OCI-LY7 (cell line): ENCODE measurements around the gene EPB41L1. TPM values are rescaled to one million over a fixed set of nuclear protein-coding genes. Genes with fewer than 3 reads are reported as not detected.

Experiments used
- BruUV-seq: library from RNA; stranded (reverse); fragments of 400-500 nt; replicated peaks from 2 replicates; lab custom pipeline; 2021; lab: Mats Ljungman, UMichigan
- CTCF ChIA-PET: fragments of 300-600 bp; sonication (Branson Sonifier 250); formaldehyde crosslinking; loops from one replicate; lab custom pipeline; 2022; ENCODE audit warnings: antibody characterized with exemption; ENCODE audit not compliant: unreplicated experiment; lab: Charles Lee
- POLR2A ChIA-PET: fragments of 300-600 bp; sonication (Branson Sonifier 250); formaldehyde crosslinking; loops from one replicate; lab custom pipeline; 2022; ENCODE audit warnings: antibody characterized with exemption; lab: Charles Lee
- DNase-seq: peaks from one replicate; pipeline ENCODE4 v3.0.0-alpha.2; 2015; ENCODE audit warnings: low spot score
- H2AFZ ChIP-seq: fragments of 200-600 bp; sonication (generic), shearing (Covaris generic); 2 replicates; pipeline ENCODE4 v1.6.1; 2014; ENCODE audit warnings: mild to moderate bottlenecking, antibody characterized with exemption, low read length, moderate library complexity
- H3K27ac ChIP-seq: fragments of 200-600 bp; sonication (generic); 2 replicates; pipeline ENCODE4 v1.5.1; 2014; ENCODE audit warnings: mixed run types, low read depth, mild to moderate bottlenecking, moderate library complexity, low read length, inconsistent platforms; ENCODE audit not compliant: poor library complexity, severe bottlenecking
- H3K36me3 ChIP-seq: fragments of 200-600 bp; sonication (generic); 2 replicates; pipeline ENCODE4 v1.6.1; 2014; ENCODE audit warnings: mild to moderate bottlenecking, antibody characterized with exemption, low read length, moderate library complexity, mixed read lengths; ENCODE audit not compliant: insufficient read depth
- H3K4me1 ChIP-seq: fragments of 200-600 bp; sonication (generic); 2 replicates; pipeline ENCODE4 v1.5.1; 2014; ENCODE audit warnings: mild to moderate bottlenecking, low read length; ENCODE audit not compliant: insufficient read depth, poor library complexity, severe bottlenecking
- H3K4me2 ChIP-seq: fragments of 200-600 bp; sonication (generic); 2 replicates; pipeline ENCODE4 v1.6.1; 2014; ENCODE audit warnings: mild to moderate bottlenecking, low read length
- H3K4me3 ChIP-seq: fragments of 200-600 bp; sonication (generic); 2 replicates; pipeline ENCODE4 v1.5.1; 2014; ENCODE audit warnings: mild to moderate bottlenecking, low read depth, low read length; ENCODE audit not compliant: poor library complexity, severe bottlenecking
- H3K79me2 ChIP-seq: fragments of 200-600 bp; sonication (generic); 2 replicates; pipeline ENCODE4 v1.6.1; 2016; ENCODE audit warnings: low read depth, mild to moderate bottlenecking, low read length, moderate library complexity, mixed read lengths; ENCODE audit not compliant: insufficient read depth
- H3K9me2 ChIP-seq: fragments of 200-600 bp; sonication (generic); 2 replicates; pipeline ENCODE4 v1.6.1; 2016; ENCODE audit warnings: mild to moderate bottlenecking, low read length, mixed read lengths; ENCODE audit not compliant: insufficient read depth
- H3K9me3 ChIP-seq: fragments of 200-600 bp; sonication (generic); 2 replicates; pipeline ENCODE4 v1.6.1; 2014; ENCODE audit warnings: mild to moderate bottlenecking, mixed run types, low read length, mixed read lengths
- H4K20me1 ChIP-seq: fragments of 200-600 bp; sonication (generic); 2 replicates; pipeline ENCODE4 v1.6.1; 2014; ENCODE audit warnings: mild to moderate bottlenecking, antibody characterized with exemption, low read length, moderate library complexity, mixed read lengths; ENCODE audit not compliant: insufficient read depth
- CTCF ChIP-seq: fragments of 200-600 bp; sonication (generic); conservative IDR thresholded peaks from 2 replicates; pipeline ENCODE4 v1.5.1; 2014; ENCODE audit warnings: mild to moderate bottlenecking, antibody characterized with exemption, low read length, moderate library complexity, mixed read lengths
- EZH2phosphoT487 ChIP-seq: fragments of 200-600 bp; sonication (generic); IDR thresholded peaks from 2 replicates; pipeline ENCODE4 v1.6.1; 2018; ENCODE audit warnings: low read depth, borderline replicate concordance, mild to moderate bottlenecking, mixed run types, antibody characterized with exemption, low read length, moderate library complexity, mixed read lengths
- intact Hi-C: fragments of 100-400 bp; cut with micrococcal nuclease; formaldehyde crosslinking; loops from one replicate; pipeline ENCODE4 v1.10.0; 2022; ENCODE audit not compliant: unreplicated experiment
- total RNA-seq, 2 experiments: library from RNA; depleted of rRNA in 1 of 2; stranded (reverse); fragments of >200 nt in 1 of 2; shearing (Covaris generic) in 1 of 2; gene quantifications; 2 replicates each; pipeline ENCODE4 v1.2.3, GENCODE V29; 2014 to 2022

The EPB41L1 gene
- total RNA-seq, 2 experiments from 2014 or later, result 0.54 to 1.6 TPM

- POLR2A ChIA-PET, result no interaction called here
- H2AFZ ChIP-seq, result no peak overlapping the region
- H4K20me1 ChIP-seq, result no peaks in the 10 kb centered on the region
- no peaks in the 10 kb centered on the region for H3K36me3 ChIP-seq
- no peak for DNase-seq
- no peak overlapping the region for H3K4me2 ChIP-seq
- no TSS peak for BruUV-seq
- no peak overlapping the region for H3K27ac ChIP-seq
- no peak for TF ChIP-seq EZH2phosphoT487
- TF ChIP-seq CTCF, result no peak
- intact Hi-C loops, result no loop called here
- no peak overlapping the region for H3K4me3 ChIP-seq
- no peaks in the 10 kb centered on the region for H3K79me2 ChIP-seq
- no peaks in the 10 kb centered on the region for H3K9me2 ChIP-seq
- peaks cover 26% of the 10 kb centered on the region for H3K4me1 ChIP-seq
- no peaks in the 10 kb centered on the region for H3K9me3 ChIP-seq
- CTCF ChIA-PET, result interaction anchor here (1.0 kb wide), 1 partner anchor 12 kb away, joined by 3 read pairs; no protein-coding TSS in a partner anchor
Measured at GRCh38 chr20:36150489-36150846, 4.1 kb upstream of the EPB41L1 start.

- Histone ChIP-seq H3K79me2 (no peaks in the 10 kb centered on the region), H3K36me3 (no peaks in the 10 kb centered on the region), H2AFZ (no peak overlapping the region), H3K27ac (no peak overlapping the region), H3K4me1 (peaks cover 21% of the 10 kb centered on the region), H4K20me1 (no peaks in the 10 kb centered on the region), H3K4me3 (no peak overlapping the region), H3K4me2 (no peak overlapping the region), H3K9me3 (no peaks in the 10 kb centered on the region), H3K9me2 (no peaks in the 10 kb centered on the region)
- intact Hi-C loops, result no loop called here
- no TSS peak for BruUV-seq
- POLR2A ChIA-PET, result no interaction called here
- CTCF ChIA-PET, result interaction anchor here (1.0 kb wide), 1 partner anchor 11 kb away, joined by 3 read pairs; no protein-coding TSS in a partner anchor
- no peak for TF ChIP-seq EZH2phosphoT487
- no peak for TF ChIP-seq CTCF
- no peak for DNase-seq
Measured at GRCh38 chr20:36150847-36151539, 3.5 kb upstream of the EPB41L1 start.

- POLR2A ChIA-PET, result interaction anchor here (0.5 kb wide), 1 partner anchor 13 kb away, joined by 3 read pairs; no protein-coding TSS in a partner anchor
- intact Hi-C loops, result no loop called here
- no peak for TF ChIP-seq CTCF
- no peak for TF ChIP-seq EZH2phosphoT487
- Histone ChIP-seq H3K36me3 (no peaks in the 10 kb centered on the region), H3K9me3 (no peaks in the 10 kb centered on the region), H3K4me1 (peaks cover 14% of the 10 kb centered on the region), H3K27ac (no peak overlapping the region), H2AFZ (no peak overlapping the region), H3K9me2 (no peaks in the 10 kb centered on the region), H3K4me2 (no peak overlapping the region), H3K79me2 (no peaks in the 10 kb centered on the region), H3K4me3 (no peak overlapping the region), H4K20me1 (no peaks in the 10 kb centered on the region)
- BruUV-seq, result no TSS peak
- CTCF ChIA-PET, result no interaction called here
- no peak for DNase-seq
Measured at GRCh38 chr20:36152261-36152660, 2.3 kb upstream of the EPB41L1 start.
